H1 (cell line): ENCODE data around the gene PAQR8. TPM values are rescaled to one million over a fixed set of nuclear protein-coding genes. Genes with fewer than 3 reads are reported as not detected.

ENCODE experiments used
- polyA plus RNA-seq, 7 experiments: library from polyadenylated mRNA; depleted of rRNA in 3 of 7; stranded (reverse) in 5 of 7; unstranded in 2 of 7; fragments of >200 nt in 5 of 7; fragments of 200-250 nt in 2 of 7; gene quantifications; 1 replicate in 5 of 7; 2 replicates in 1 of 7; 4 replicates in 1 of 7; pipeline versions ENCODE4 v1.2.1 to v1.2.3, GENCODE V29; 2011 to 2013; ENCODE audit warnings: missing spikeins in 2 of 7, mixed read lengths in 2 of 7
- total RNA-seq: library from RNA; stranded (reverse); fragmentation: NEBNext Ultra II Directional; extraction: Animal tissue kit (Norgen Biotek cat#: 25700); gene quantifications from 2 replicates; pipeline ENCODE4 v1.2.1, GENCODE V29; 2021
- TF ChIP-seq, protein P1 (sequence below): IDR thresholded peaks from 2 replicates; pipeline ENCODE4 v1.6.1; 2011; ENCODE audit warnings: low read length, improper control_type of control experiment

The PAQR8 gene
- total and polyA plus RNA-seq, 2 of the 8 experiments (the other 6 are each of a cell fraction or from before 2014, with no cell fraction given): 7.6 to 9.6 TPM

DNA sequence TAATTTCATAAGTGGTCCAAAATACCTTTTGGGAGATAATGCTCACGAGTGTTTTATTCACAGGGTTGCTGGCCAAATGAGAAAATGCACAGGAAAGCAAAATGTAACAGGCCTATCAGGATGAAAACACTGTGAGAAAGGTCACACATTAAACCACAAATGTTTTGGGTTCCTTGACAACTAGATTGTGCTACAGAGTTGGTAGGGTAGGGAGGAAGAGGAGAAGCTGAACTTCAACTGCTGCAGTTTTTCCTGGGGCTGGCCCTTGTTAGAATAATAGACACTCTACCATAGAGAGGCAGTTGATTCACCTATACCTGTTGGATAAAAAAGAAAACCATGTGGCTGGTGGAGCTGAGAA lies 28.1 kb upstream of the PAQR8 start (continued):
- TF ChIP-seq, protein P1, sequence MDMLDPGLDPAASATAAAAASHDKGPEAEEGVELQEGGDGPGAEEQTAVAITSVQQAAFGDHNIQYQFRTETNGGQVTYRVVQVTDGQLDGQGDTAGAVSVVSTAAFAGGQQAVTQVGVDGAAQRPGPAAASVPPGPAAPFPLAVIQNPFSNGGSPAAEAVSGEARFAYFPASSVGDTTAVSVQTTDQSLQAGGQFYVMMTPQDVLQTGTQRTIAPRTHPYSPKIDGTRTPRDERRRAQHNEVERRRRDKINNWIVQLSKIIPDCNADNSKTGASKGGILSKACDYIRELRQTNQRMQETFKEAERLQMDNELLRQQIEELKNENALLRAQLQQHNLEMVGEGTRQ: no peak
